ENCODE data around the gene NEGR1.

The NEGR1 gene

GRCh38 chr1:71502006-71502405, 780.3 kb downstream of the NEGR1 start:
- Histone ChIP-seq H3K9me3 (ENCODE audit: control insufficient read depth in 5 of 5, low read length in 5 of 5) (no peaks in the 10 kb centered on the region), H3K9ac (ENCODE audit: low read length in 5 of 5) (no peak overlapping the region), H3K36me3 (ENCODE audit: control insufficient read depth in 5 of 5, insufficient read depth in 5 of 5, low read length in 5 of 5) (no peaks in the 10 kb centered on the region), H3K4me3 (ENCODE audit: low read depth in 1 of 5, low read length in 5 of 5) (no peak overlapping the region), H3K4me1 (ENCODE audit: control insufficient read depth in 5 of 5, insufficient read depth in 5 of 5, low read length in 5 of 5) (no peaks in the 10 kb centered on the region), H3K27ac (ENCODE audit: low read depth, low read length) (no peak overlapping the region), H3K27me3 (ENCODE audit: control insufficient read depth in 5 of 5, insufficient read depth in 4 of 5, low read length in 5 of 5) (no peaks in the 10 kb centered on the region)

- H3K27ac ChIP-seq (ENCODE audit: low read depth, low read length): no peak overlapping the region
- no peak overlapping the region for H3K9ac ChIP-seq (ENCODE audit: low read length in 5 of 5)
- no peak overlapping the region for H3K4me3 ChIP-seq (ENCODE audit: low read depth in 1 of 5, low read length in 5 of 5)
- H3K27me3 ChIP-seq (ENCODE audit: control insufficient read depth in 5 of 5, insufficient read depth in 4 of 5, low read length in 5 of 5): no peaks in the 10 kb centered on the region
- H3K4me1 ChIP-seq (ENCODE audit: control insufficient read depth in 5 of 5, insufficient read depth in 5 of 5, low read length in 5 of 5): no peaks in the 10 kb centered on the region
- H3K9me3 ChIP-seq (ENCODE audit: control insufficient read depth in 5 of 5, low read length in 5 of 5): no peaks in the 10 kb centered on the region
- H3K36me3 ChIP-seq (ENCODE audit: control insufficient read depth in 5 of 5, insufficient read depth in 5 of 5, low read length in 5 of 5): no peaks in the 10 kb centered on the region
Observed at GRCh38 chr1:71498542-71498941, 783.8 kb downstream of the NEGR1 start.

- H3K9ac ChIP-seq (ENCODE audit: low read length in 5 of 5): no peak overlapping the region
Observed at GRCh38 chr1:71494163-71494562, 788.2 kb downstream of the NEGR1 start.

GRCh38 chr1:71492298-71493041, 789.9 kb downstream of the NEGR1 start:
- Histone ChIP-seq H3K4me1 (ENCODE audit: control insufficient read depth in 5 of 5, insufficient read depth in 5 of 5, low read length in 5 of 5) (no peaks in the 10 kb centered on the region), H3K36me3 (ENCODE audit: control insufficient read depth in 5 of 5, insufficient read depth in 5 of 5, low read length in 5 of 5) (no peaks in the 10 kb centered on the region), H3K27me3 (ENCODE audit: control insufficient read depth in 5 of 5, insufficient read depth in 4 of 5, low read length in 5 of 5) (no peaks in the 10 kb centered on the region), H3K9ac (ENCODE audit: low read length in 5 of 5) (no peak overlapping the region), H3K4me3 (ENCODE audit: low read depth in 1 of 5, low read length in 5 of 5) (no peak overlapping the region), H3K27ac (ENCODE audit: low read depth, low read length) (no peak overlapping the region), H3K9me3 (ENCODE audit: control insufficient read depth in 5 of 5, low read length in 5 of 5) (no peaks in the 10 kb centered on the region)

More at GRCh38 chr1:71494163-71494562, 788.2 kb downstream of the NEGR1 start:
- H3K27me3 ChIP-seq (ENCODE audit: control insufficient read depth in 5 of 5, insufficient read depth in 4 of 5, low read length in 5 of 5): no peaks in the 10 kb centered on the region
- H3K4me3 ChIP-seq (ENCODE audit: low read depth in 1 of 5, low read length in 5 of 5): no peak overlapping the region
- no peaks in the 10 kb centered on the region for H3K9me3 ChIP-seq (ENCODE audit: control insufficient read depth in 5 of 5, low read length in 5 of 5)
- no peaks in the 10 kb centered on the region for H3K36me3 ChIP-seq (ENCODE audit: control insufficient read depth in 5 of 5, insufficient read depth in 5 of 5, low read length in 5 of 5)
- no peaks in the 10 kb centered on the region for H3K4me1 ChIP-seq (ENCODE audit: control insufficient read depth in 5 of 5, insufficient read depth in 5 of 5, low read length in 5 of 5)
- no peak overlapping the region for H3K27ac ChIP-seq (ENCODE audit: low read depth, low read length)

- H3K9ac ChIP-seq (ENCODE audit: low read length in 5 of 5): no peak overlapping the region
- no peak overlapping the region for H3K4me3 ChIP-seq (ENCODE audit: low read depth in 1 of 5, low read length in 5 of 5)
- H3K4me1 ChIP-seq (ENCODE audit: control insufficient read depth in 5 of 5, insufficient read depth in 5 of 5, low read length in 5 of 5): no peaks in the 10 kb centered on the region
- H3K36me3 ChIP-seq (ENCODE audit: control insufficient read depth in 5 of 5, insufficient read depth in 5 of 5, low read length in 5 of 5): no peaks in the 10 kb centered on the region
- no peaks in the 10 kb centered on the region for H3K9me3 ChIP-seq (ENCODE audit: control insufficient read depth in 5 of 5, low read length in 5 of 5)
- no peaks in the 10 kb centered on the region for H3K27me3 ChIP-seq (ENCODE audit: control insufficient read depth in 5 of 5, insufficient read depth in 4 of 5, low read length in 5 of 5)
- H3K27ac ChIP-seq (ENCODE audit: low read depth, low read length): no peak overlapping the region
Observed at GRCh38 chr1:71490432-71490831, 791.9 kb downstream of the NEGR1 start.

GRCh38 chr1:71488555-71489252, 793.6 kb downstream of the NEGR1 start:
- no peaks in the 10 kb centered on the region for H3K9me3 ChIP-seq (ENCODE audit: control insufficient read depth in 5 of 5, low read length in 5 of 5)

GRCh38 chr1:71473331-71473730, 809.0 kb downstream of the NEGR1 start:
- Histone ChIP-seq H3K27ac (ENCODE audit: low read depth, low read length) (no peak overlapping the region), H3K4me3 (ENCODE audit: low read depth in 1 of 5, low read length in 5 of 5) (no peak overlapping the region)

More at GRCh38 chr1:71488555-71489252, 793.6 kb downstream of the NEGR1 start:
- Histone ChIP-seq H3K4me3 (ENCODE audit: low read depth in 1 of 5, low read length in 5 of 5) (no peak overlapping the region), H3K27me3 (ENCODE audit: control insufficient read depth in 5 of 5, insufficient read depth in 4 of 5, low read length in 5 of 5) (no peaks in the 10 kb centered on the region), H3K4me1 (ENCODE audit: control insufficient read depth in 5 of 5, insufficient read depth in 5 of 5, low read length in 5 of 5) (no peaks in the 10 kb centered on the region), H3K9ac (ENCODE audit: low read length in 5 of 5) (no peak overlapping the region), H3K27ac (ENCODE audit: low read depth, low read length) (no peak overlapping the region), H3K36me3 (ENCODE audit: control insufficient read depth in 5 of 5, insufficient read depth in 5 of 5, low read length in 5 of 5) (no peaks in the 10 kb centered on the region)

GRCh38 chr1:71465093-71465492, 817.2 kb downstream of the NEGR1 start:
- Histone ChIP-seq H3K4me1 (ENCODE audit: control insufficient read depth in 5 of 5, insufficient read depth in 5 of 5, low read length in 5 of 5) (no peaks in the 10 kb centered on the region), H3K27ac (ENCODE audit: low read depth, low read length) (no peak overlapping the region)

More at GRCh38 chr1:71473331-71473730, 809.0 kb downstream of the NEGR1 start:
- Histone ChIP-seq H3K9me3 (ENCODE audit: control insufficient read depth in 5 of 5, low read length in 5 of 5) (peaks cover 0 to 4% (median 0%) of the 10 kb centered on the region in 5 donors), H3K36me3 (ENCODE audit: control insufficient read depth in 5 of 5, insufficient read depth in 5 of 5, low read length in 5 of 5) (no peaks in the 10 kb centered on the region), H3K4me1 (ENCODE audit: control insufficient read depth in 5 of 5, insufficient read depth in 5 of 5, low read length in 5 of 5) (no peaks in the 10 kb centered on the region), H3K9ac (ENCODE audit: low read length in 5 of 5) (no peak overlapping the region), H3K27me3 (ENCODE audit: control insufficient read depth in 5 of 5, insufficient read depth in 4 of 5, low read length in 5 of 5) (no peaks in the 10 kb centered on the region)

GRCh38 chr1:71464016-71464415, 818.3 kb downstream of the NEGR1 start:
- H3K36me3 ChIP-seq (ENCODE audit: control insufficient read depth in 5 of 5, insufficient read depth in 5 of 5, low read length in 5 of 5): no peaks in the 10 kb centered on the region
- H3K27me3 ChIP-seq (ENCODE audit: control insufficient read depth in 5 of 5, insufficient read depth in 4 of 5, low read length in 5 of 5): no peaks in the 10 kb centered on the region
- no peak overlapping the region for H3K4me3 ChIP-seq (ENCODE audit: low read depth in 1 of 5, low read length in 5 of 5)
- no peaks in the 10 kb centered on the region for H3K4me1 ChIP-seq (ENCODE audit: control insufficient read depth in 5 of 5, insufficient read depth in 5 of 5, low read length in 5 of 5)
- H3K9me3 ChIP-seq (ENCODE audit: control insufficient read depth in 5 of 5, low read length in 5 of 5): no peaks in the 10 kb centered on the region
- H3K9ac ChIP-seq (ENCODE audit: low read length in 5 of 5): no peak overlapping the region
- H3K27ac ChIP-seq (ENCODE audit: low read depth, low read length): no peak overlapping the region

More at GRCh38 chr1:71465093-71465492, 817.2 kb downstream of the NEGR1 start:
- Histone ChIP-seq H3K9me3 (ENCODE audit: control insufficient read depth in 5 of 5, low read length in 5 of 5) (no peaks in the 10 kb centered on the region), H3K9ac (ENCODE audit: low read length in 5 of 5) (no peak overlapping the region), H3K4me3 (ENCODE audit: low read depth in 1 of 5, low read length in 5 of 5) (no peak overlapping the region), H3K27me3 (ENCODE audit: control insufficient read depth in 5 of 5, insufficient read depth in 4 of 5, low read length in 5 of 5) (no peaks in the 10 kb centered on the region), H3K36me3 (ENCODE audit: control insufficient read depth in 5 of 5, insufficient read depth in 5 of 5, low read length in 5 of 5) (no peaks in the 10 kb centered on the region)

GRCh38 chr1:71463144-71463543, 819.2 kb downstream of the NEGR1 start:
- no peaks in the 10 kb centered on the region for H3K27me3 ChIP-seq (ENCODE audit: control insufficient read depth in 5 of 5, insufficient read depth in 4 of 5, low read length in 5 of 5)
- H3K27ac ChIP-seq (ENCODE audit: low read depth, low read length): no peak overlapping the region
- no peaks in the 10 kb centered on the region for H3K9me3 ChIP-seq (ENCODE audit: control insufficient read depth in 5 of 5, low read length in 5 of 5)
- no peak overlapping the region for H3K9ac ChIP-seq (ENCODE audit: low read length in 5 of 5)
- no peaks in the 10 kb centered on the region for H3K36me3 ChIP-seq (ENCODE audit: control insufficient read depth in 5 of 5, insufficient read depth in 5 of 5, low read length in 5 of 5)
- H3K4me1 ChIP-seq (ENCODE audit: control insufficient read depth in 5 of 5, insufficient read depth in 5 of 5, low read length in 5 of 5): no peaks in the 10 kb centered on the region
- no peak overlapping the region for H3K4me3 ChIP-seq (ENCODE audit: low read depth in 1 of 5, low read length in 5 of 5)
